ENCODE measurements around the gene TMEM204.

Gene TMEM204

GRCh38 chr16:1499756-1500464, 33.6 kb upstream of the TMEM204 start:
- H3K4me3 ChIP-seq (ENCODE audit: low read depth, low read length) = no peak overlapping the region
- no peak for TF ChIP-seq CTCF (IDR thresholded peaks at IDR 0.05; ENCODE audit: control insufficient read depth, extremely low read depth, insufficient read depth)
- no peak for DNase-seq (ENCODE audit: low read depth)

GRCh38 chr16:1500465-1501150, 32.9 kb upstream of the TMEM204 start:
- no peak overlapping the region for H3K4me3 ChIP-seq (ENCODE audit: low read depth, low read length)
- DNase-seq (ENCODE audit: low read depth) = no peak
- TF ChIP-seq CTCF (IDR thresholded peaks at IDR 0.05; ENCODE audit: control insufficient read depth, extremely low read depth, insufficient read depth) = no peak

- no peak for DNase-seq (ENCODE audit: low read depth)
- TF ChIP-seq CTCF (IDR thresholded peaks at IDR 0.05; ENCODE audit: control insufficient read depth, extremely low read depth, insufficient read depth) = no peak
Measured at GRCh38 chr16:1501630-1502029, 31.8 kb upstream of the TMEM204 start.

GRCh38 chr16:1502092-1503004, 31.1 kb upstream of the TMEM204 start:
- no peak overlapping the region for H3K4me3 ChIP-seq (ENCODE audit: low read depth, low read length)
- TF ChIP-seq CTCF (IDR thresholded peaks at IDR 0.05; ENCODE audit: control insufficient read depth, extremely low read depth, insufficient read depth) = no peak
- no peak for DNase-seq (ENCODE audit: low read depth)

More at GRCh38 chr16:1501630-1502029, 31.8 kb upstream of the TMEM204 start:
- no peak overlapping the region for H3K4me3 ChIP-seq (ENCODE audit: low read depth, low read length)

- no peak for DNase-seq (ENCODE audit: low read depth)
- no peak overlapping the region for H3K4me3 ChIP-seq (ENCODE audit: low read depth, low read length)
- no peak for TF ChIP-seq CTCF (IDR thresholded peaks at IDR 0.05; ENCODE audit: control insufficient read depth, extremely low read depth, insufficient read depth)
Measured at GRCh38 chr16:1503110-1503955, 30.1 kb upstream of the TMEM204 start.
